ENCODE results near the gene ADGRF1. TPM values are rescaled to one million over a fixed set of nuclear protein-coding genes. Genes with fewer than 3 reads are reported as not detected.

Gene ADGRF1
- total RNA-seq, 1 experiment from 2014 or later, result 104 TPM

DNA sequence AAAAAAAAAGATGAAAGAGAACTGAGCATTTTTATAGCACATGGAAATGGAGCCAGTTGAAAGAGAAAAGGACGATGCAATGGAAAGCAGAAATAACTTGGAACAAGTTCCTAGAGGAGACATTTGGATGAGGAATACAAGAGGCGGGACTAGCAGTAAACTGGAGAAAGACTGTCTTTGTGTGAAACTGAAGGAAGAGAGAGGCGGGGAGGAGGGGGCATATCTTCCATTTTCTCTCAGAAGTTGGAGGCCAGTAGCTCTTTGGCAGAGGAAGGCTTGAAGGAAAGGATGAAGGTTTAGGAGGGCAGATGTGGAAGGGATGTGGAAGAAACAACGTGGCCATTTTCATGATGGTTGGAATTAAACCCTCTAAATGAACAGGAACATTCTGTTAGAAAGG, 33.0 kb upstream of the ADGRF1 start:
- Histone ChIP-seq H3K27me3 (ENCODE audit: low read length) (no peaks in the 10 kb centered on the region), H3F3A (ENCODE audit: low read length, unreplicated experiment) (no peaks in the 10 kb centered on the region), H3K27ac (ENCODE audit: low read length) (no peak overlapping the region), H4K20me1 (ENCODE audit: low read length) (no peaks in the 10 kb centered on the region), H3K9me3 (ENCODE audit: low read length) (no peaks in the 10 kb centered on the region), H3K4me3 (ENCODE audit: low read length) (no peak overlapping the region), H3K4me1 (ENCODE audit: insufficient read depth, low read length) (peaks cover 6% of the 10 kb centered on the region; the same call in 1 of the 2 replicates), H3K9ac (ENCODE audit: low read length) (no peak overlapping the region), H3K4me2 (ENCODE audit: low read length) (no peak overlapping the region), H2AFZ (ENCODE audit: low read length) (no peak overlapping the region), H3K9me2 (replicated peaks; ENCODE audit: low read length) (no peaks in the 10 kb centered on the region), H3K79me2 (ENCODE audit: low read length) (no peaks in the 10 kb centered on the region), H3K36me3 (ENCODE audit: low read depth, low read length) (no peaks in the 10 kb centered on the region)
- CTCF ChIA-PET, result no interaction called here
- no peak for DNase-seq
- TF ChIP-seq EZH2 (IDR thresholded peaks at IDR 0.05; ENCODE audit: low read length, unreplicated experiment) (no peak), EZH2phosphoT487 (IDR thresholded peaks at IDR 0.05; ENCODE audit: borderline replicate concordance, low read length) (no peak)
- TF ChIP-seq, protein P1, sequence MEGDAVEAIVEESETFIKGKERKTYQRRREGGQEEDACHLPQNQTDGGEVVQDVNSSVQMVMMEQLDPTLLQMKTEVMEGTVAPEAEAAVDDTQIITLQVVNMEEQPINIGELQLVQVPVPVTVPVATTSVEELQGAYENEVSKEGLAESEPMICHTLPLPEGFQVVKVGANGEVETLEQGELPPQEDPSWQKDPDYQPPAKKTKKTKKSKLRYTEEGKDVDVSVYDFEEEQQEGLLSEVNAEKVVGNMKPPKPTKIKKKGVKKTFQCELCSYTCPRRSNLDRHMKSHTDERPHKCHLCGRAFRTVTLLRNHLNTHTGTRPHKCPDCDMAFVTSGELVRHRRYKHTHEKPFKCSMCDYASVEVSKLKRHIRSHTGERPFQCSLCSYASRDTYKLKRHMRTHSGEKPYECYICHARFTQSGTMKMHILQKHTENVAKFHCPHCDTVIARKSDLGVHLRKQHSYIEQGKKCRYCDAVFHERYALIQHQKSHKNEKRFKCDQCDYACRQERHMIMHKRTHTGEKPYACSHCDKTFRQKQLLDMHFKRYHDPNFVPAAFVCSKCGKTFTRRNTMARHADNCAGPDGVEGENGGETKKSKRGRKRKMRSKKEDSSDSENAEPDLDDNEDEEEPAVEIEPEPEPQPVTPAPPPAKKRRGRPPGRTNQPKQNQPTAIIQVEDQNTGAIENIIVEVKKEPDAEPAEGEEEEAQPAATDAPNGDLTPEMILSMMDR (conservative IDR thresholded peaks at IDR 0.05; ENCODE audit: low read depth, low read length), result no peak
- intact Hi-C loops (cut with micrococcal nuclease), result no loop called here
- POLR2A ChIA-PET (ENCODE audit: unreplicated experiment), result no interaction called here
- no peak for ATAC-seq
- BruUV-seq (replicated peaks), result no TSS peak

DNA sequence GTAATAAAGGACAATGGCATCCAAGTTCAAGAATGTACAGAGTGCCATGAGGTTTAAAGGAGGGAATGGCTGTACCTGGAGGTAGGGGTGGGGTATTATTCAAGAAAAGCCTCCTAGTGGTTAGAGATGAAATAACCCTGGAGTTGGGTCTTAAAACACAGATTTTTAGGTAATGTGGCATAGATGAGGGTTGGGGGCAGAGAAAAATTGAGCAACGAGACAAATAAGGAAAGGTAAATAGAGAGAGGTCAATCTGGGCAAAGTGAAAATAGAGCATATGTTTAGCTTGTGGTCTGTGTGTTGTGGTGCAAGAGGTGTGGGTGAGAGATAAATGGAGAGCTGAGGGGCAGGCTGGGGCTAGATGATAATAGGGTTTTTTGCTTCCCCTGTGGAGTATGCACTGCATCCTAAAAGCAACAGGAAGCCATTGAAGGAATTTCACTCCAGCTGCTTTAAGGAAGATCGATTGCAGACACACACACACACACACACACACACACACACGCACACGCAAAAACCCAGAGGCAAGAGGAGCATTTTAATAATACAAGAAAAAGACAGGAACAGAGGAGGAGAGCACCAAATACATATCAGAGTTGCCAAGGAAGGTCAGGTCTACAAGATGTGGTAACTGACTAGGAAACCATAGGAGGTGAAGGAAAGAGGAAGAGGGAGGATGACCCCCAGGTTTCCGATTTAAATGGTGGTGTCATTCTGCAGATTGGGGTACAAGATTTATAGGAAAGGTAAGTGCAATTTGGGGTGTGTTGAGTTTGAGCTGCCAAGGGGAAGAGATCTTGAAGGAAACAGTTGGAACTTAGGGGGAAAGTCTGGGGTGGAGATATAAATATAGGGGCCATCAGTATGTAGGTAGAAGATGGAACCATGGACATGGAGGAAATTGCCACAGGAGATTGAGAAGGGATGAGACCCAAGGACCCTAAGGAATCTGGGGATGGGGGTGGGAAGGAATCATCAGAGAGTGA, 31.3 kb upstream of the ADGRF1 start:
- H2AFZ ChIP-seq (ENCODE audit: low read length), result no peak overlapping the region
- intact Hi-C loops (cut with micrococcal nuclease), result no loop called here
- CTCF ChIA-PET, result no interaction called here
- no peaks in the 10 kb centered on the region for H4K20me1 ChIP-seq (ENCODE audit: low read length)
- POLR2A ChIA-PET (ENCODE audit: unreplicated experiment), result no interaction called here
- H3K4me2 ChIP-seq (ENCODE audit: low read length), result no peak overlapping the region
- TF ChIP-seq, protein P1 (conservative IDR thresholded peaks at IDR 0.05; ENCODE audit: low read depth, low read length), result peak; percentile 69
- TF ChIP-seq EZH2 (IDR thresholded peaks at IDR 0.05; ENCODE audit: low read length, unreplicated experiment) (no peak), EZH2phosphoT487 (IDR thresholded peaks at IDR 0.05; ENCODE audit: borderline replicate concordance, low read length) (no peak)
- no peaks in the 10 kb centered on the region for H3K36me3 ChIP-seq (ENCODE audit: low read depth, low read length)
- no peak overlapping the region for H3K4me3 ChIP-seq (ENCODE audit: low read length)
- peaks cover 14% of the 10 kb centered on the region; the same call in 1 of the 2 replicates for H3K4me1 ChIP-seq (ENCODE audit: insufficient read depth, low read length)
- ATAC-seq (no peak; the same call in 1 of the 2 replicates), DNase-seq (peak; percentile 41)
- no peak overlapping the region for H3K9ac ChIP-seq (ENCODE audit: low read length)
- H3K79me2 ChIP-seq (ENCODE audit: low read length), result no peaks in the 10 kb centered on the region
- no peaks in the 10 kb centered on the region for H3K9me3 ChIP-seq (ENCODE audit: low read length)
- H3K27me3 ChIP-seq (ENCODE audit: low read length), result no peaks in the 10 kb centered on the region
- no peak overlapping the region for H3K27ac ChIP-seq (ENCODE audit: low read length)
- H3K9me2 ChIP-seq (replicated peaks; ENCODE audit: low read length), result no peaks in the 10 kb centered on the region
- no TSS peak for BruUV-seq (replicated peaks)
- no peaks in the 10 kb centered on the region for H3F3A ChIP-seq (ENCODE audit: low read length, unreplicated experiment)

DNA sequence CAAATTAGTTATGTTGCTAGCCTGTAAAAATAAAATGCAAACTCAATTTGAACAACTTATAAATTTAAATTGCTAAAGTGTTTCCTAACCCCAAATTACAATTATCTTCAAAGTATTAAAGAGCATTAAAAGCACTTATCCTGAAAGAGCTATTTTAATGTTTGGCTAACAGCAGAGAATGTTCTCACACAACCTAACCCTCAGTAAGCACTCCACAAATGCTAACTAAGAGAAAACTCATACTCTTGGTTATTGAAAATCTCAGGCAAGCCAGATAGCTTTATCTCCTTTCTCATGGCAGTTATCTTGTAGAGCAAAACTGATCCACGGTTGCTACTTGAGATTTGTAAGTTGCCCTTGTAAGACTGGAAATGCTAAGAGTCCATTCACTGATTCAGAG, 30.5 kb upstream of the ADGRF1 start:
- H3K27ac ChIP-seq (ENCODE audit: low read length), result no peak overlapping the region
- no peaks in the 10 kb centered on the region for H3K36me3 ChIP-seq (ENCODE audit: low read depth, low read length)
- H3K4me2 ChIP-seq (ENCODE audit: low read length), result no peak overlapping the region
- no peak for ATAC-seq
- H3K9me2 ChIP-seq (replicated peaks; ENCODE audit: low read length), result no peaks in the 10 kb centered on the region
- H2AFZ ChIP-seq (ENCODE audit: low read length), result no peak overlapping the region
- intact Hi-C loops (cut with micrococcal nuclease), result no loop called here
- H3K9me3 ChIP-seq (ENCODE audit: low read length), result no peaks in the 10 kb centered on the region
- BruUV-seq (replicated peaks), result no TSS peak
- H3K79me2 ChIP-seq (ENCODE audit: low read length), result no peaks in the 10 kb centered on the region
- DNase-seq, result no peak
- no peaks in the 10 kb centered on the region for H4K20me1 ChIP-seq (ENCODE audit: low read length)
- H3K4me3 ChIP-seq (ENCODE audit: low read length), result no peak overlapping the region
- H3F3A ChIP-seq (ENCODE audit: low read length, unreplicated experiment), result no peaks in the 10 kb centered on the region
- POLR2A ChIA-PET (ENCODE audit: unreplicated experiment), result no interaction called here
- H3K9ac ChIP-seq (ENCODE audit: low read length), result no peak overlapping the region
- CTCF ChIA-PET, result no interaction called here
- no peaks in the 10 kb centered on the region for H3K27me3 ChIP-seq (ENCODE audit: low read length)
- H3K4me1 ChIP-seq (ENCODE audit: insufficient read depth, low read length), result peaks cover 14% of the 10 kb centered on the region; the same call in 1 of the 2 replicates
- TF ChIP-seq EZH2 (IDR thresholded peaks at IDR 0.05; ENCODE audit: low read length, unreplicated experiment), result no peak

Data from PC-3 (cell line).